IMR-90 (cell line): ENCODE results near the gene NAPB. TPM values are rescaled to one million over a fixed set of nuclear protein-coding genes. Genes with fewer than 3 reads are reported as not detected.

Source experiments
- ATAC-seq: fragments of 200-7000 bp; cut with Tn5 transposase; 2 replicates; pipeline ENCODE4 v1.9.1; 2020; ENCODE audit warnings: low read depth, mild to moderate bottlenecking, moderate library complexity
- BruUV-seq: library from RNA; stranded (reverse); fragments of 400-500 nt; replicated peaks from 2 replicates; lab custom pipeline; 2021; lab: Mats Ljungman, UMichigan
- CTCF ChIA-PET: fragments of 300-600 bp; formaldehyde crosslinking; extraction: SDS; loops from one replicate; lab custom pipeline; 2021; ENCODE audit warnings: antibody characterized with exemption; lab: Yijun Ruan, JAX
- POLR2A ChIA-PET: fragments of 300-600 bp; sonication (Branson Sonifier 250); formaldehyde crosslinking; loops from one replicate; lab custom pipeline; 2022; ENCODE audit warnings: antibody characterized with exemption; ENCODE audit not compliant: unreplicated experiment; lab: Charles Lee
- DNase-seq: peaks from one replicate; pipeline ENCODE4 v3.0.0; 2013
- H2AFZ ChIP-seq: replicated peaks from 2 replicates; pipeline ENCODE3; 2013; ENCODE audit warnings: low read length, mild to moderate bottlenecking; ENCODE audit not compliant: poor library complexity
- H2AK5ac ChIP-seq: 2 replicates; pipeline ENCODE4 v1.6.1; 2013; ENCODE audit warnings: low read depth, low read length, inconsistent platforms
- H2AK9ac ChIP-seq: replicated peaks from 2 replicates; pipeline ENCODE3; 2013; ENCODE audit warnings: mild to moderate bottlenecking, low read depth, low read length, moderate library complexity; ENCODE audit not compliant: poor library complexity
- H2BK120ac ChIP-seq: 2 replicates; pipeline ENCODE4 v1.6.1; 2013; ENCODE audit warnings: low read depth, low read length, inconsistent platforms
- H2BK15ac ChIP-seq: 3 replicates; pipeline ENCODE4 v1.6.1; 2013; ENCODE audit warnings: low read depth, low read length, inconsistent platforms
- H2BK20ac ChIP-seq: 2 replicates; pipeline ENCODE4 v1.6.1; 2013; ENCODE audit warnings: low read depth, mild to moderate bottlenecking, inconsistent platforms, low read length, moderate library complexity
- H2BK5ac ChIP-seq: 2 replicates; pipeline ENCODE4 v1.6.1; 2013; ENCODE audit warnings: mild to moderate bottlenecking, low read depth, low read length, inconsistent platforms; ENCODE audit not compliant: poor library complexity, severe bottlenecking
- H3K14ac ChIP-seq: replicated peaks from 2 replicates; pipeline ENCODE4 v1.6.1; 2013; ENCODE audit warnings: low read depth, low read length, inconsistent platforms
- H3K18ac ChIP-seq: 2 replicates; pipeline ENCODE4 v1.6.1; 2013; ENCODE audit warnings: low read depth, low read length, control low read depth
- H3K23ac ChIP-seq: 2 replicates; pipeline ENCODE4 v1.6.1; 2013; ENCODE audit warnings: low read depth, low read length, inconsistent platforms
- H3K27ac ChIP-seq: 2 replicates; pipeline ENCODE4 v1.5.1; 2013; ENCODE audit warnings: mild to moderate bottlenecking, control low read depth, low read length; ENCODE audit not compliant: insufficient read depth
- H3K27me3 ChIP-seq: 2 replicates; pipeline ENCODE4 v1.6.1; 2013; ENCODE audit warnings: low read length; ENCODE audit not compliant: control insufficient read depth, insufficient read depth
- H3K36me3 ChIP-seq: 2 replicates; pipeline ENCODE4 v1.6.1; 2013; ENCODE audit warnings: low read length, mixed read lengths; ENCODE audit not compliant: control insufficient read depth, insufficient read depth
- H3K4ac ChIP-seq: 2 replicates; pipeline ENCODE4 v1.6.1; 2013; ENCODE audit warnings: low read depth, low read length, inconsistent platforms
- H3K4me1 ChIP-seq: 2 replicates; pipeline ENCODE4 v1.6.1; 2013; ENCODE audit warnings: low read length, mixed read lengths; ENCODE audit not compliant: control insufficient read depth, insufficient read depth
- H3K4me2 ChIP-seq: 2 replicates; pipeline ENCODE4 v1.6.1; 2013; ENCODE audit warnings: low read depth, mild to moderate bottlenecking, control low read depth, low read length, moderate library complexity
- H3K4me3 ChIP-seq: 2 replicates; pipeline ENCODE4 v1.5.1; 2013; ENCODE audit warnings: low read depth, mild to moderate bottlenecking, control low read depth, low read length, moderate library complexity; ENCODE audit not compliant: insufficient read depth
- H3K56ac ChIP-seq: 2 replicates; pipeline ENCODE4 v1.6.1; 2013; ENCODE audit warnings: low read length, inconsistent platforms; ENCODE audit not compliant: insufficient read depth; ENCODE audit errors: extremely low read depth
- H3K79me1 ChIP-seq, 2 experiments: 2 replicates each; pipeline ENCODE4 v1.6.1; 2013; ENCODE audit warnings: low read length in 2 of 2, inconsistent platforms in 1 of 2, low read depth in 1 of 2
- H3K9ac ChIP-seq: 2 replicates; pipeline ENCODE4 v1.6.1; 2013; ENCODE audit warnings: low read depth, low read length, control low read depth
- H3K9me1 ChIP-seq: 2 replicates; pipeline ENCODE4 v1.6.1; 2013; ENCODE audit warnings: low read length, inconsistent platforms; ENCODE audit not compliant: insufficient read depth
- H3K9me3 ChIP-seq: 2 replicates; pipeline ENCODE4 v1.6.1; 2013; ENCODE audit warnings: low read length; ENCODE audit not compliant: control insufficient read depth, insufficient read depth
- H4K20me1 ChIP-seq: 2 replicates; pipeline ENCODE4 v1.6.1; 2013; ENCODE audit warnings: low read length, inconsistent platforms; ENCODE audit not compliant: insufficient read depth
- H4K5ac ChIP-seq: 2 replicates; pipeline ENCODE4 v1.6.1; 2013; ENCODE audit warnings: mild to moderate bottlenecking, low read depth, low read length, control low read depth
- H4K8ac ChIP-seq, 2 experiments: 2 replicates each; pipeline ENCODE4 v1.6.1; 2013; ENCODE audit warnings: low read depth in 2 of 2, low read length in 2 of 2, control low read depth in 1 of 2, inconsistent platforms in 1 of 2
- H4K91ac ChIP-seq: 2 replicates; pipeline ENCODE4 v1.6.1; 2013; ENCODE audit warnings: low read depth, low read length, inconsistent platforms; ENCODE audit not compliant: insufficient read depth
- MAFK ChIP-seq: IDR thresholded peaks from 2 replicates; pipeline ENCODE4 v1.6.1; 2012; ENCODE audit warnings: low read depth, low read length, improper control_type of control experiment
- MXI1 ChIP-seq: IDR thresholded peaks from 2 replicates; pipeline ENCODE4 v1.6.1; 2012; ENCODE audit warnings: low read depth, mild to moderate bottlenecking, low read length, moderate library complexity, borderline replicate concordance
- NFE2L2 ChIP-seq: fragments of 150-350 bp; IDR thresholded peaks from 2 replicates; pipeline ENCODE4 v1.6.1; 2016; ENCODE audit warnings: low read depth, mild to moderate bottlenecking, low read length
- RAD21 ChIP-seq: IDR thresholded peaks from 2 replicates; pipeline ENCODE4 v1.6.1; 2012; ENCODE audit warnings: low read length, improper control_type of control experiment
- RCOR1 ChIP-seq: IDR thresholded peaks from 2 replicates; pipeline ENCODE4 v1.6.1; 2012; ENCODE audit warnings: mild to moderate bottlenecking, low read length, improper control_type of control experiment; ENCODE audit not compliant: insufficient replicate concordance
- SMC3 ChIP-seq: fragments of 150-350 bp; IDR thresholded peaks from 2 replicates; pipeline ENCODE4 v1.6.1; 2016; ENCODE audit warnings: low read depth, mild to moderate bottlenecking, antibody characterized with exemption, low read length, moderate library complexity
- USF2 ChIP-seq: fragments of 150-350 bp; IDR thresholded peaks from 2 replicates; pipeline ENCODE4 v1.6.1; 2017; ENCODE audit warnings: mild to moderate bottlenecking, antibody characterized with exemption, low read length, low read depth
- WGBS, 2 experiments: methylation state at CpG; one replicate each; pipeline versions ENCODE4 v1.1.5 to v1.1.7; 2013; ENCODE audit warnings: missing lambda C conversion rate in 2 of 2; ENCODE audit not compliant: insufficient read length in 1 of 2; ENCODE audit errors: extremely low coverage in 2 of 2; 5-methylcytosine and 5-hydroxymethylcytosine counted together
- dilution Hi-C: fragments of 300-500 bp; cut with HindIII; formaldehyde crosslinking; loops from one replicate; pipeline ENCODE4 v1.14.3; 2018; ENCODE audit warnings: low sequenced_read_pairs; ENCODE audit not compliant: unreplicated experiment
- in situ Hi-C: fragments of 300-500 bp; cut with MboI; formaldehyde crosslinking; loops from 3 replicates; pipeline ENCODE4 v1.14.3; 2019; ENCODE audit warnings: low sequenced_read_pairs, inconsistent platforms, mixed read lengths
- intact Hi-C: fragments of 100-400 bp; cut with micrococcal nuclease; formaldehyde crosslinking; loops from 2 replicates; pipeline ENCODE4 v1.10.0; 2022
- polyA plus RNA-seq, 3 experiments: library from polyadenylated mRNA; depleted of rRNA; stranded (reverse); fragments of >200 nt; gene quantifications; 2 replicates each; pipeline ENCODE4 v1.2.3, GENCODE V29; 2012; ENCODE audit warnings: low replicate concordance in 1 of 3
- total RNA-seq: library from RNA; depleted of rRNA; stranded (reverse); fragments of >200 nt; gene quantifications from 2 replicates; pipeline ENCODE4 v1.2.3, GENCODE V29; 2012
- TF ChIP-seq, protein P1 (sequence below): conservative IDR thresholded peaks from 2 replicates; pipeline ENCODE4 v1.5.1; 2012; ENCODE audit warnings: mild to moderate bottlenecking, low read depth, low read length, improper control_type of control experiment

NAPB gene
- total and polyA plus RNA-seq, 2 of the 4 experiments (the other 2 are of a cell fraction): 4.4 to 5.2 TPM

DNA sequence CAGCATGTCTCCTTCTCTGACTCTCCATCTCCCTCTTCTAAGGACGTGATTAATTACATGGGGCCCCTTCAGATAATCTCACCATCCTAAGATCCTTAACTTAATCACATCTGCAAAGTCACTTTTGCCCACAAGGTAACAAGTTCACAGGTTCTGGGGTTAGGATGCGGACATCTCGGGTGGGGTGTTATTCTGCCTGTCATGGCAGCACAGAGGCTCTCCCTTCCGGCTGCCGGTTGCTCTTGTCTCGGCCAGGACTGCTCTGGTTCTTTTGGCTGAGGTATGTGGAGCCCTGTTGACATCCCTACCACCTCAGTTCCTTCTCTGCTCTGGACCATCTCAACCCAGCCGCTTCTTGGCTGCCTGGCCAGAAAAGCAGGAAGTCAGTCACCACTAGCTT, 35.6 kb upstream of the NAPB start:
- in situ Hi-C loops (no loop called here), intact Hi-C loops (no loop called here), dilution Hi-C loops (no loop called here)
- Histone ChIP-seq H3K27ac (no peak overlapping the region), H3K18ac (no peak overlapping the region), H3K56ac (no peak overlapping the region), H2AFZ (no peak overlapping the region), H2BK20ac (no peak overlapping the region), H3K14ac (no peak overlapping the region), H3K9me3 (no peaks in the 10 kb centered on the region), H3K9me1 (no peaks in the 10 kb centered on the region; the same call in 1 of the 2 replicates), H2BK15ac (no peak overlapping the region), H4K8ac (no peak overlapping the region), H2BK120ac (no peak overlapping the region), H4K5ac (no peak overlapping the region), H3K9ac (no peak overlapping the region), H3K36me3 (no peaks in the 10 kb centered on the region), H3K4ac (no peak overlapping the region), H3K27me3 (peaks cover 6% of the 10 kb centered on the region), H3K23ac (no peak overlapping the region), H2AK9ac (no peak overlapping the region), H2BK5ac (no peak overlapping the region), H4K91ac (no peak overlapping the region), H3K4me1 (no peaks in the 10 kb centered on the region), H2AK5ac (no peak overlapping the region), H3K4me2 (no peak overlapping the region), H4K20me1 (no peaks in the 10 kb centered on the region), H3K4me3 (no peak overlapping the region), H3K79me1 (no peaks in the 10 kb centered on the region)
- WGBS, 2 experiments: no CpG with 5 or more reads among the region's 7 CpGs
- POLR2A ChIA-PET: no interaction called here
- ATAC-seq (no peak), DNase-seq (no peak)
- BruUV-seq: no TSS peak
- CTCF ChIA-PET: no interaction called here
- TF ChIP-seq RCOR1: no peak
- TF ChIP-seq RAD21: no peak
- no peak for TF ChIP-seq SMC3
- no peak for TF ChIP-seq MAFK
- no peak for TF ChIP-seq USF2
- TF ChIP-seq, protein P1, sequence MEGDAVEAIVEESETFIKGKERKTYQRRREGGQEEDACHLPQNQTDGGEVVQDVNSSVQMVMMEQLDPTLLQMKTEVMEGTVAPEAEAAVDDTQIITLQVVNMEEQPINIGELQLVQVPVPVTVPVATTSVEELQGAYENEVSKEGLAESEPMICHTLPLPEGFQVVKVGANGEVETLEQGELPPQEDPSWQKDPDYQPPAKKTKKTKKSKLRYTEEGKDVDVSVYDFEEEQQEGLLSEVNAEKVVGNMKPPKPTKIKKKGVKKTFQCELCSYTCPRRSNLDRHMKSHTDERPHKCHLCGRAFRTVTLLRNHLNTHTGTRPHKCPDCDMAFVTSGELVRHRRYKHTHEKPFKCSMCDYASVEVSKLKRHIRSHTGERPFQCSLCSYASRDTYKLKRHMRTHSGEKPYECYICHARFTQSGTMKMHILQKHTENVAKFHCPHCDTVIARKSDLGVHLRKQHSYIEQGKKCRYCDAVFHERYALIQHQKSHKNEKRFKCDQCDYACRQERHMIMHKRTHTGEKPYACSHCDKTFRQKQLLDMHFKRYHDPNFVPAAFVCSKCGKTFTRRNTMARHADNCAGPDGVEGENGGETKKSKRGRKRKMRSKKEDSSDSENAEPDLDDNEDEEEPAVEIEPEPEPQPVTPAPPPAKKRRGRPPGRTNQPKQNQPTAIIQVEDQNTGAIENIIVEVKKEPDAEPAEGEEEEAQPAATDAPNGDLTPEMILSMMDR: no peak
- TF ChIP-seq NFE2L2: no peak
- no peak for TF ChIP-seq MXI1
